ENCODE data around the gene C1QTNF1. TPM values are rescaled to one million over a fixed set of nuclear protein-coding genes. Genes with fewer than 3 reads are reported as not detected.
A peak's percentile ranks its signal among the peaks of the same experiment; 100 is the strongest.

C1QTNF1 gene
- polyA plus RNA-seq, 1 of the 3 experiments (the other 2 are of a cell fraction): 14.3 TPM

DNA sequence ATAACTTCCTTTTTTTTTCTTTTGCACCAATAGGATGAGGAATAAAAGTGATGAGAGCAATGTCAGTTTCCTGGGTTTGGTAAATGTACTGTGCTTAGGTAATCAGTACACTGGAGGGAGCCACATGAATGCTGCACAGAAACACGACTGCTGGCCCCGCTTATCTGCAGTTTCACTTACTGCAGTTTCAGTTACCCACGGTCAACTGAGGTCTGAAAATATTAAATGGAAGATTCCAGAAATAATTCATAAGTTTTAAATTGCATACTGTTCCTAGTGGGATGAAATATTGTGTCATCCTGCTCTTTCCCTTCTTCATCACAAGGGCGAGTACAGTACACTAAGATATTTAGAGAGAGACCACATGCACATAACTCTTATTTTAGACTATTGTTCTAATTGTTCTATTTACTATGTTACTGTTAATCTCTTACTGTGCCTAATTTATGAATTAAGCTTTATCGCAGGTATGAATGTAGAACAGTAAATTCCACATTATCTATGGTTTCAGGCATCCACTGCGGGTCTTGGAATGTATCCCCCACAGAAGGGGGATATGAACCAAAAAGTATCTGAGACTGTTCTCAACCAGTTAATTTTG is 37.8 kb upstream of the C1QTNF1 start:
- Histone ChIP-seq H3K4me2 (peak overlapping the region; percentile 59; the same call in 1 of the 2 replicates), H3K4me3 (ENCODE audit: low read depth in 2 of 2, low read length in 1 of 2) (no peak overlapping the region), H3K27me3 (ENCODE audit: insufficient read depth) (no peaks in the 10 kb centered on the region), H3F3A (replicated peaks; ENCODE audit: insufficient read depth) (peaks cover 12% of the 10 kb centered on the region), H4K20me1 (ENCODE audit: insufficient read depth) (no peaks in the 10 kb centered on the region), H3K27ac (ENCODE audit: low read depth in 2 of 2, low read length in 1 of 2) (no peak overlapping the region), H3K9ac (no peak overlapping the region), H3K9me2 (no peaks in the 10 kb centered on the region), H3K9me3 (no peaks in the 10 kb centered on the region), H3K79me2 (ENCODE audit: insufficient read depth) (no peaks in the 10 kb centered on the region), H3K4me1 (ENCODE audit: control insufficient read depth in 1 of 2, insufficient read depth in 2 of 2, low read depth in 1 of 2, low read length in 1 of 2) (peaks cover 10% of the 10 kb centered on the region in 2 experiments; a peak in 3 of 4 replicates), H3K36me3 (replicated peaks in 1 of 2; ENCODE audit: control insufficient read depth in 1 of 2, insufficient read depth in 2 of 2, low read length in 1 of 2) (peaks cover 10 to 11% of the 10 kb centered on the region in 2 experiments), H2AFZ (ENCODE audit: low read depth) (no peak overlapping the region)
- TF ChIP-seq, protein P1, sequence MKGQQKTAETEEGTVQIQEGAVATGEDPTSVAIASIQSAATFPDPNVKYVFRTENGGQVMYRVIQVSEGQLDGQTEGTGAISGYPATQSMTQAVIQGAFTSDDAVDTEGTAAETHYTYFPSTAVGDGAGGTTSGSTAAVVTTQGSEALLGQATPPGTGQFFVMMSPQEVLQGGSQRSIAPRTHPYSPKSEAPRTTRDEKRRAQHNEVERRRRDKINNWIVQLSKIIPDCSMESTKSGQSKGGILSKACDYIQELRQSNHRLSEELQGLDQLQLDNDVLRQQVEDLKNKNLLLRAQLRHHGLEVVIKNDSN (IDR thresholded peaks at IDR 0.05; ENCODE audit: borderline replicate concordance, low read depth): no peak
- no peak for TF ChIP-seq RFX5 (IDR thresholded peaks at IDR 0.05; ENCODE audit: low read length)
- TF ChIP-seq GATA2 (CRISPR knock-in tag; IDR thresholded peaks at IDR 0.05): no peak
- TF ChIP-seq, protein P2, sequence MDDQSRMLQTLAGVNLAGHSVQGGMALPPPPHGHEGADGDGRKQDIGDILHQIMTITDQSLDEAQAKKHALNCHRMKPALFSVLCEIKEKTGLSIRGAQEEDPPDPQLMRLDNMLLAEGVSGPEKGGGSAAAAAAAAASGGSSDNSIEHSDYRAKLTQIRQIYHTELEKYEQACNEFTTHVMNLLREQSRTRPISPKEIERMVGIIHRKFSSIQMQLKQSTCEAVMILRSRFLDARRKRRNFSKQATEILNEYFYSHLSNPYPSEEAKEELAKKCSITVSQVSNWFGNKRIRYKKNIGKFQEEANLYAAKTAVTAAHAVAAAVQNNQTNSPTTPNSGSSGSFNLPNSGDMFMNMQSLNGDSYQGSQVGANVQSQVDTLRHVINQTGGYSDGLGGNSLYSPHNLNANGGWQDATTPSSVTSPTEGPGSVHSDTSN (IDR thresholded peaks at IDR 0.05): no peak
- TF ChIP-seq, protein P3, sequence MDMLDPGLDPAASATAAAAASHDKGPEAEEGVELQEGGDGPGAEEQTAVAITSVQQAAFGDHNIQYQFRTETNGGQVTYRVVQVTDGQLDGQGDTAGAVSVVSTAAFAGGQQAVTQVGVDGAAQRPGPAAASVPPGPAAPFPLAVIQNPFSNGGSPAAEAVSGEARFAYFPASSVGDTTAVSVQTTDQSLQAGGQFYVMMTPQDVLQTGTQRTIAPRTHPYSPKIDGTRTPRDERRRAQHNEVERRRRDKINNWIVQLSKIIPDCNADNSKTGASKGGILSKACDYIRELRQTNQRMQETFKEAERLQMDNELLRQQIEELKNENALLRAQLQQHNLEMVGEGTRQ (IDR thresholded peaks at IDR 0.05; ENCODE audit: borderline replicate concordance, low read depth, low read length): no peak
- no peak for TF ChIP-seq TEAD4 (IDR thresholded peaks at IDR 0.05; ENCODE audit: borderline replicate concordance, insufficient read depth)
- peak; percentile 19; the same call in 1 of the 2 replicates for TF ChIP-seq SMC3 (IDR thresholded peaks at IDR 0.05; ENCODE audit: low read depth, low read length)
- no peak for TF ChIP-seq NFIC (IDR thresholded peaks at IDR 0.05; ENCODE audit: borderline replicate concordance)
- no peak for TF ChIP-seq POLR2AphosphoS5 (IDR thresholded peaks at IDR 0.05; ENCODE audit: low read depth, low read length)
- no peak for TF ChIP-seq FOXM1 (IDR thresholded peaks at IDR 0.05; ENCODE audit: low read depth)
- no peak for TF ChIP-seq FOXJ3 (CRISPR knock-in tag; IDR thresholded peaks at IDR 0.05)
- TF ChIP-seq, protein P4, sequence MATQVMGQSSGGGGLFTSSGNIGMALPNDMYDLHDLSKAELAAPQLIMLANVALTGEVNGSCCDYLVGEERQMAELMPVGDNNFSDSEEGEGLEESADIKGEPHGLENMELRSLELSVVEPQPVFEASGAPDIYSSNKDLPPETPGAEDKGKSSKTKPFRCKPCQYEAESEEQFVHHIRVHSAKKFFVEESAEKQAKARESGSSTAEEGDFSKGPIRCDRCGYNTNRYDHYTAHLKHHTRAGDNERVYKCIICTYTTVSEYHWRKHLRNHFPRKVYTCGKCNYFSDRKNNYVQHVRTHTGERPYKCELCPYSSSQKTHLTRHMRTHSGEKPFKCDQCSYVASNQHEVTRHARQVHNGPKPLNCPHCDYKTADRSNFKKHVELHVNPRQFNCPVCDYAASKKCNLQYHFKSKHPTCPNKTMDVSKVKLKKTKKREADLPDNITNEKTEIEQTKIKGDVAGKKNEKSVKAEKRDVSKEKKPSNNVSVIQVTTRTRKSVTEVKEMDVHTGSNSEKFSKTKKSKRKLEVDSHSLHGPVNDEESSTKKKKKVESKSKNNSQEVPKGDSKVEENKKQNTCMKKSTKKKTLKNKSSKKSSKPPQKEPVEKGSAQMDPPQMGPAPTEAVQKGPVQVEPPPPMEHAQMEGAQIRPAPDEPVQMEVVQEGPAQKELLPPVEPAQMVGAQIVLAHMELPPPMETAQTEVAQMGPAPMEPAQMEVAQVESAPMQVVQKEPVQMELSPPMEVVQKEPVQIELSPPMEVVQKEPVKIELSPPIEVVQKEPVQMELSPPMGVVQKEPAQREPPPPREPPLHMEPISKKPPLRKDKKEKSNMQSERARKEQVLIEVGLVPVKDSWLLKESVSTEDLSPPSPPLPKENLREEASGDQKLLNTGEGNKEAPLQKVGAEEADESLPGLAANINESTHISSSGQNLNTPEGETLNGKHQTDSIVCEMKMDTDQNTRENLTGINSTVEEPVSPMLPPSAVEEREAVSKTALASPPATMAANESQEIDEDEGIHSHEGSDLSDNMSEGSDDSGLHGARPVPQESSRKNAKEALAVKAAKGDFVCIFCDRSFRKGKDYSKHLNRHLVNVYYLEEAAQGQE (IDR thresholded peaks at IDR 0.05; ENCODE audit: low read depth, low read length): no peak
- TF ChIP-seq RAD21 (IDR thresholded peaks at IDR 0.05; ENCODE audit: low read length): peak; percentile 49
- TF ChIP-seq, protein P5, sequence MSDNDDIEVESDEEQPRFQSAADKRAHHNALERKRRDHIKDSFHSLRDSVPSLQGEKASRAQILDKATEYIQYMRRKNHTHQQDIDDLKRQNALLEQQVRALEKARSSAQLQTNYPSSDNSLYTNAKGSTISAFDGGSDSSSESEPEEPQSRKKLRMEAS (IDR thresholded peaks at IDR 0.05; ENCODE audit: low read depth): no peak
- TF ChIP-seq, protein P6, sequence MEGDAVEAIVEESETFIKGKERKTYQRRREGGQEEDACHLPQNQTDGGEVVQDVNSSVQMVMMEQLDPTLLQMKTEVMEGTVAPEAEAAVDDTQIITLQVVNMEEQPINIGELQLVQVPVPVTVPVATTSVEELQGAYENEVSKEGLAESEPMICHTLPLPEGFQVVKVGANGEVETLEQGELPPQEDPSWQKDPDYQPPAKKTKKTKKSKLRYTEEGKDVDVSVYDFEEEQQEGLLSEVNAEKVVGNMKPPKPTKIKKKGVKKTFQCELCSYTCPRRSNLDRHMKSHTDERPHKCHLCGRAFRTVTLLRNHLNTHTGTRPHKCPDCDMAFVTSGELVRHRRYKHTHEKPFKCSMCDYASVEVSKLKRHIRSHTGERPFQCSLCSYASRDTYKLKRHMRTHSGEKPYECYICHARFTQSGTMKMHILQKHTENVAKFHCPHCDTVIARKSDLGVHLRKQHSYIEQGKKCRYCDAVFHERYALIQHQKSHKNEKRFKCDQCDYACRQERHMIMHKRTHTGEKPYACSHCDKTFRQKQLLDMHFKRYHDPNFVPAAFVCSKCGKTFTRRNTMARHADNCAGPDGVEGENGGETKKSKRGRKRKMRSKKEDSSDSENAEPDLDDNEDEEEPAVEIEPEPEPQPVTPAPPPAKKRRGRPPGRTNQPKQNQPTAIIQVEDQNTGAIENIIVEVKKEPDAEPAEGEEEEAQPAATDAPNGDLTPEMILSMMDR (IDR thresholded peaks at IDR 0.05): peak; percentile 14; the same call in 1 of the 2 replicates
- TF ChIP-seq SIN3A (IDR thresholded peaks at IDR 0.05; ENCODE audit: borderline replicate concordance, low read depth, low read length): no peak
- 91% methylated on average over 6 of the region's 6 CpGs for WGBS (ENCODE audit: low lambda C conversion rate)
- POLR2A ChIA-PET: no interaction called here
- DNase-seq: no peak
- CTCF ChIA-PET: interaction anchor here (0.8 to 11.7 kb wide), 10 partner anchors 9 to 406 kb away, joined by 3 to 133 read pairs (median 4); no protein-coding TSS in a partner anchor

All from SK-N-SH (cell line).